ENCODE measurements around the gene DNAH11. TPM values are rescaled to one million over a fixed set of nuclear protein-coding genes. Genes with fewer than 3 reads are reported as not detected.

The DNAH11 gene
- total RNA-seq, 1 experiment from 2014 or later, result 1.9 TPM

- BruUV-seq (replicated peaks), result no TSS peak
- H3K9me3 Mint-ChIP-seq (ENCODE audit: low read depth, unreplicated experiment), result no peaks in the 10 kb centered on the region
- TF ChIP-seq, protein P1, sequence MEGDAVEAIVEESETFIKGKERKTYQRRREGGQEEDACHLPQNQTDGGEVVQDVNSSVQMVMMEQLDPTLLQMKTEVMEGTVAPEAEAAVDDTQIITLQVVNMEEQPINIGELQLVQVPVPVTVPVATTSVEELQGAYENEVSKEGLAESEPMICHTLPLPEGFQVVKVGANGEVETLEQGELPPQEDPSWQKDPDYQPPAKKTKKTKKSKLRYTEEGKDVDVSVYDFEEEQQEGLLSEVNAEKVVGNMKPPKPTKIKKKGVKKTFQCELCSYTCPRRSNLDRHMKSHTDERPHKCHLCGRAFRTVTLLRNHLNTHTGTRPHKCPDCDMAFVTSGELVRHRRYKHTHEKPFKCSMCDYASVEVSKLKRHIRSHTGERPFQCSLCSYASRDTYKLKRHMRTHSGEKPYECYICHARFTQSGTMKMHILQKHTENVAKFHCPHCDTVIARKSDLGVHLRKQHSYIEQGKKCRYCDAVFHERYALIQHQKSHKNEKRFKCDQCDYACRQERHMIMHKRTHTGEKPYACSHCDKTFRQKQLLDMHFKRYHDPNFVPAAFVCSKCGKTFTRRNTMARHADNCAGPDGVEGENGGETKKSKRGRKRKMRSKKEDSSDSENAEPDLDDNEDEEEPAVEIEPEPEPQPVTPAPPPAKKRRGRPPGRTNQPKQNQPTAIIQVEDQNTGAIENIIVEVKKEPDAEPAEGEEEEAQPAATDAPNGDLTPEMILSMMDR (IDR thresholded peaks at IDR 0.05; ENCODE audit: unreplicated experiment), result no peak
- CTCF ChIA-PET, result no interaction called here
- DNase-seq, result no peak
- intact Hi-C loops (cut with micrococcal nuclease; ENCODE audit: unreplicated experiment), result no loop called here
- no peaks in the 10 kb centered on the region for H3K27me3 Mint-ChIP-seq (ENCODE audit: unreplicated experiment)
- H3K4me3 Mint-ChIP-seq (ENCODE audit: low read depth, unreplicated experiment), result no peak overlapping the region
- no peaks in the 10 kb centered on the region for H3K4me1 Mint-ChIP-seq (ENCODE audit: low read depth, unreplicated experiment)
- no peaks in the 10 kb centered on the region for H3K36me3 Mint-ChIP-seq (ENCODE audit: insufficient read depth, unreplicated experiment)
- no peak overlapping the region for H3K27ac Mint-ChIP-seq (ENCODE audit: unreplicated experiment)
Measured at GRCh38 chr7:21887779-21888178, 344.9 kb downstream of the DNAH11 start.

GRCh38 chr7:21891291-21891690 is 348.5 kb downstream of the DNAH11 start:
- Mint-ChIP-seq H3K4me3 (ENCODE audit: low read depth, unreplicated experiment) (no peak overlapping the region), H3K36me3 (ENCODE audit: insufficient read depth, unreplicated experiment) (no peaks in the 10 kb centered on the region), H3K9me3 (ENCODE audit: low read depth, unreplicated experiment) (no peaks in the 10 kb centered on the region), H3K4me1 (ENCODE audit: low read depth, unreplicated experiment) (no peaks in the 10 kb centered on the region), H3K27ac (ENCODE audit: unreplicated experiment) (no peak overlapping the region), H3K27me3 (ENCODE audit: unreplicated experiment) (no peaks in the 10 kb centered on the region)
- CTCF ChIA-PET, result interaction anchor here (0.6 kb wide), 1 partner anchor 68 kb away, joined by 4 read pairs; no protein-coding TSS in a partner anchor
- BruUV-seq (replicated peaks), result no TSS peak
- TF ChIP-seq, protein P1 (IDR thresholded peaks at IDR 0.05; ENCODE audit: unreplicated experiment), result no peak
- no peak for DNase-seq
- intact Hi-C loops (cut with micrococcal nuclease; ENCODE audit: unreplicated experiment), result no loop called here

DNA sequence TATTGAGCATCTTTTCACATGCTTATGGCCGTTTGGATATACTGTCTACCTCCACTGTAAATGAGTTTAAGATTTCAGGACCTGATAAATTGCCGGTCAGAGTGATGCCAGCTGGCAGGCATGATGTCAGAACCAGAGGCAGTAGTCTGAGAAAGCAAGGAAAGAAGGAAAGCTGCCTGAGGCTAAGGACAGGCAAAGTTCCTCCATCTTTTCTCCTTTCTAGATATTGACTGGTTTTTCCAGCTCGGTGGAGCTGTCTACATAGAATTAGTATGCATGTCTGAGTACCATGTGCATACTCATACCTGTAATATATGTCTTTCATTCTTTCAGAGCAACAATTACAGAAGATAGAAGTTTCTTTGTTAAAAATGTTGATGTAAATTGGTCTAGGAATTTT is 350.6 kb downstream of the DNAH11 start:
- Mint-ChIP-seq H3K9me3 (ENCODE audit: low read depth, unreplicated experiment) (no peaks in the 10 kb centered on the region), H3K4me1 (ENCODE audit: low read depth, unreplicated experiment) (no peaks in the 10 kb centered on the region), H3K27me3 (ENCODE audit: unreplicated experiment) (no peaks in the 10 kb centered on the region), H3K36me3 (ENCODE audit: insufficient read depth, unreplicated experiment) (no peaks in the 10 kb centered on the region), H3K4me3 (ENCODE audit: low read depth, unreplicated experiment) (no peak overlapping the region), H3K27ac (ENCODE audit: unreplicated experiment) (no peak overlapping the region)
- no TSS peak for BruUV-seq (replicated peaks)
- CTCF ChIA-PET, result no interaction called here
- intact Hi-C loops (cut with micrococcal nuclease; ENCODE audit: unreplicated experiment), result no loop called here
- DNase-seq, result no peak
- TF ChIP-seq, protein P1 (IDR thresholded peaks at IDR 0.05; ENCODE audit: unreplicated experiment), result no peak

DNA sequence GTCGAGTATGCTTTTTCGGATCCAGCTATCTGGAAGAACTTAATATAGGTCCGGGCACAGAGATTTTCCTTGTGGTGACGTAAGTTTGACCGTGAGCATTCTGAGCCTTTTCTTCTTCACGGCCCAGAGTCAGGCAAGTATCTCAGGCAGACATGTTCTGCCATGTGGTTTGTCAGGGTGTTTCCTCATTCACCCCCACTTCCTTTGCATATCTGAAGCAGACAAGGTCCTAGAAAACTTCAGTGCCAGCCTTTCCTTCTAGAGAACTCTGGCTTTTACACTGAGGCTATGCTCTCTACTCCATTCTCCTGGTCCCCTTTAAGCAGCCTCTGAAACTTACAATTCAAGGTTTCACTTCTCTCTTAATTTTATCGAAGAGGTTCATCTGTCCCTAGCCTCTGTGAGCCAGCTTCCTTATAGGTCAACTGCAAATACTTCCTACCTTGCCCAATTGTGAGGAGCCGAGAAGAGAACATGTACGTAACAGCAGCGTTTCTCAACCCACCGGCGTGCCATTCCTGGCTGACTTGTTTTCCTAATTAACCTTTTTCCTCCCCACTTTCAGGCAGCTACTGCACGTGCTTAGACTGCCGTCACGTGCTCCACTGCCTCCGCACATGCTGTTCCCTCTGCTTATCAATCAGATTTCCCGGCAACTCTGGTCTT is 355.6 kb downstream of the DNAH11 start:
- H3K27ac Mint-ChIP-seq (ENCODE audit: unreplicated experiment), result no peak overlapping the region
- no peaks in the 10 kb centered on the region for H3K9me3 Mint-ChIP-seq (ENCODE audit: low read depth, unreplicated experiment)
- CTCF ChIA-PET, result no interaction called here
- H3K27me3 Mint-ChIP-seq (ENCODE audit: unreplicated experiment), result no peaks in the 10 kb centered on the region
- no peak for DNase-seq
- TF ChIP-seq, protein P1 (IDR thresholded peaks at IDR 0.05; ENCODE audit: unreplicated experiment), result no peak
- no peaks in the 10 kb centered on the region for H3K4me1 Mint-ChIP-seq (ENCODE audit: low read depth, unreplicated experiment)
- no TSS peak for BruUV-seq (replicated peaks)
- H3K4me3 Mint-ChIP-seq (ENCODE audit: low read depth, unreplicated experiment), result no peak overlapping the region
- no peaks in the 10 kb centered on the region for H3K36me3 Mint-ChIP-seq (ENCODE audit: insufficient read depth, unreplicated experiment)
- intact Hi-C loops (cut with micrococcal nuclease; ENCODE audit: unreplicated experiment), result no loop called here

Measured in Calu3 (cell line).